Measurements from ENCODE around the gene MSH2.
"Not testable (repeated sequence)": the region's sequence is repeated elsewhere in the genome, so short reads cannot be mapped to it uniquely, and the experiment has no call there.

The MSH2 gene

GRCh38 chr2:47414682-47415458, 11.9 kb downstream of the MSH2 start:
- DNase-seq, result no peak

GRCh38 chr2:47420214-47420613, 17.3 kb downstream of the MSH2 start:
- DNase-seq, result no peak

GRCh38 chr2:47420683-47421082, 17.7 kb downstream of the MSH2 start:
- DNase-seq, result not testable (repeated sequence)

GRCh38 chr2:47422016-47422415, 19.1 kb downstream of the MSH2 start:
- no peak for DNase-seq

GRCh38 chr2:47422560-47422959, 19.6 kb downstream of the MSH2 start:
- DNase-seq, result no peak

- DNase-seq, result no peak
These were observed 23.8 kb downstream of the MSH2 start for GRCh38 chr2:47426786-47427185.

- no peak for DNase-seq
These were observed 26.8 kb downstream of the MSH2 start for GRCh38 chr2:47429795-47430194.

- DNase-seq, result not testable (repeated sequence)
These were observed 30.1 kb downstream of the MSH2 start for GRCh38 chr2:47433006-47433405.

- not testable (repeated sequence) for DNase-seq
These were observed 30.5 kb downstream of the MSH2 start for GRCh38 chr2:47433445-47433844.

- peak; percentile 26 for DNase-seq
These were observed 34.3 kb downstream of the MSH2 start for GRCh38 chr2:47437287-47437686.

GRCh38 chr2:47438106-47438505, 35.1 kb downstream of the MSH2 start:
- no peak for DNase-seq

- DNase-seq, result no peak
These were observed 35.8 kb downstream of the MSH2 start for GRCh38 chr2:47438783-47439182.

GRCh38 chr2:47451790-47452189, 48.8 kb downstream of the MSH2 start:
- DNase-seq, result no peak

GRCh38 chr2:47452761-47453160, 49.8 kb downstream of the MSH2 start:
- DNase-seq, result no peak

GRCh38 chr2:47454818-47455217, 51.9 kb downstream of the MSH2 start:
- DNase-seq, result not testable (repeated sequence)

- DNase-seq, result no peak
These were observed 52.5 kb downstream of the MSH2 start for GRCh38 chr2:47455411-47455810.

GRCh38 chr2:47456851-47457250, 53.9 kb downstream of the MSH2 start:
- DNase-seq, result no peak

GRCh38 chr2:47457268-47457667, 54.3 kb downstream of the MSH2 start:
- DNase-seq, result no peak

GRCh38 chr2:47459021-47459420, 56.1 kb downstream of the MSH2 start:
- DNase-seq, result no peak

GRCh38 chr2:47460766-47461165, 57.8 kb downstream of the MSH2 start:
- no peak for DNase-seq

- DNase-seq, result no peak
These were observed 68.6 kb downstream of the MSH2 start for GRCh38 chr2:47471429-47472116.

- no peak for DNase-seq
These were observed 76.9 kb downstream of the MSH2 start for GRCh38 chr2:47479863-47480262.

- DNase-seq, result no peak
These were observed 80.2 kb downstream of the MSH2 start for GRCh38 chr2:47483191-47483590.

- DNase-seq, result no peak
These were observed 81.4 kb downstream of the MSH2 start for GRCh38 chr2:47484396-47484795.

GRCh38 chr2:47485177-47485576, 82.2 kb downstream of the MSH2 start:
- no peak for DNase-seq

Data from inflammatory macrophage treated with lipopolysaccharide for 4 hours (primary cell).